Duodenal mucosa (tissue), 2 donors: ENCODE data around the gene ARL15.

Source experiments
- H3K27ac ChIP-seq: one replicate; pipeline ENCODE4 v1.7.0; 2013; ENCODE audit warnings: low read depth, low read length
- H3K27me3 ChIP-seq, 2 donors: one replicate each; pipeline ENCODE4 v1.7.0; 2013; ENCODE audit warnings: low read length in 2 of 2, control low read depth in 1 of 2; ENCODE audit not compliant: insufficient read depth in 2 of 2, control insufficient read depth in 1 of 2
- H3K36me3 ChIP-seq, 2 donors: one replicate each; pipeline ENCODE4 v1.7.0; 2013; ENCODE audit warnings: low read length in 2 of 2, control low read depth in 1 of 2; ENCODE audit not compliant: insufficient read depth in 2 of 2, control insufficient read depth in 1 of 2
- H3K4me1 ChIP-seq, 2 donors: one replicate each; pipeline ENCODE4 v1.7.0; 2013; ENCODE audit warnings: low read length in 2 of 2, control low read depth in 1 of 2; ENCODE audit not compliant: insufficient read depth in 2 of 2, control insufficient read depth in 1 of 2
- H3K4me3 ChIP-seq, 2 donors: one replicate each; pipeline ENCODE4 v1.7.0; 2013; ENCODE audit warnings: low read length in 2 of 2, low read depth in 1 of 2
- H3K9ac ChIP-seq, 2 donors: one replicate each; pipeline ENCODE4 v1.7.0; 2013; ENCODE audit warnings: low read length in 2 of 2, low read depth in 1 of 2
- H3K9me3 ChIP-seq, 2 donors: one replicate each; pipeline ENCODE4 v1.7.0; 2013; ENCODE audit warnings: low read length in 2 of 2, control low read depth in 1 of 2; ENCODE audit not compliant: control insufficient read depth in 1 of 2

The ARL15 gene

GRCh38 chr5:54251981-54252380, 58.4 kb downstream of the ARL15 start:
- H3K27ac ChIP-seq = no peak overlapping the region
- no peaks in the 10 kb centered on the region for H3K9me3 ChIP-seq
- H3K36me3 ChIP-seq = no peaks in the 10 kb centered on the region
- H3K4me1 ChIP-seq = peaks cover 4 to 11% of the 10 kb centered on the region in 2 donors
- H3K4me3 ChIP-seq = no peak overlapping the region
- H3K27me3 ChIP-seq = no peaks in the 10 kb centered on the region
- H3K9ac ChIP-seq = no peak overlapping the region

GRCh38 chr5:54249210-54250028, 61.0 kb downstream of the ARL15 start:
- Histone ChIP-seq H3K36me3 (no peaks in the 10 kb centered on the region), H3K4me3 (no peak overlapping the region), H3K9ac (no peak overlapping the region), H3K9me3 (no peaks in the 10 kb centered on the region), H3K27me3 (no peaks in the 10 kb centered on the region), H3K27ac (no peak overlapping the region), H3K4me1 (peaks cover 4 to 11% of the 10 kb centered on the region in 2 donors)

DNA sequence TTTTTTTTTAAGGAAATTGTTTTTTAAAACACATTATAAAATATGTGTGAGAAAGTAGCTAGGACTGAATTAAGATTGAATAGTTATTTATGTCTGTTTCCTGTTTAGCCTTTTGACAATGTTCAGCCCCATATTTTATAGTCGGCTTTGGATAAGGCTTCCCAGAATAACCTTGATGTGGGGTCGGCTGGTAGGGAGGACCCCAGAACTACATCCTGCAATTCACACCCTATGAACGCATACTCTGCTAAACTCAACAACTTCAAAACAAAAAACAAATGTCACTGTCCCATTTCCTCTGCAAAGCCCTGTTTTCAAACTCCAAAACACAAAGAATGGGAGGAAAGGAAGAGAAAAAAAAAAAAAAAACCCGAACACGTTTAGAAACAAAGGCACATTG, 63.1 kb downstream of the ARL15 start:
- Histone ChIP-seq H3K27ac (no peak overlapping the region), H3K4me1 (peaks cover 4 to 11% of the 10 kb centered on the region in 2 donors), H3K9ac (no peak overlapping the region), H3K9me3 (no peaks in the 10 kb centered on the region), H3K36me3 (no peaks in the 10 kb centered on the region), H3K4me3 (no peak overlapping the region), H3K27me3 (no peaks in the 10 kb centered on the region)

DNA sequence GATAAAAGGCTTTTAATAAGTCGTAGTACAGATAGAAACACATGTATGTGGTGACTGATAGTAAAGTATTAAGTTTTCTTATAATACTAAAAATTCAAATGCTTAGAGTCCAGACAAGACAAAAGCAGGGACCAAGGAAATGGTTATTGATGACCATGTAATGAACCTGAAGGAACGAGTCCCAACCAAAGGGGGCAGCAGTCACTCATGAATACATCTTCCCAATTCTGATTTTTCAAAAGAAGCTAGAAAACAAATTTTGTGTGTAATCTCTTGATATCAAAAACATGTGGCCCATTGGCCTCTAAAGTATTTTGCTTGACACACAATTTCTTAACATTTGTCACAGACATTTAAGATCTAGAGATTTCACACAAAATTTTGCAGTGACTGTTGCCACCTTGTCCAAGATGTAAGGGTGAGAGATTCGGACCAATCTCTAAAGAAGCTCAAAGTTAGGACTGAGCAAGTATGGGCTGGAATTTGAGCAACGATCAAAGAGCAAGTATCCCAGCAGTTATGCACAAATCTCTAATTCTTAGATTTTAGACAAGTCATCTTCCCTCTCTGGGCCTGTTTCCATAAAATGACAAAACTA, 66.8 kb downstream of the ARL15 start:
- Histone ChIP-seq H3K27me3 (no peaks in the 10 kb centered on the region), H3K9me3 (no peaks in the 10 kb centered on the region), H3K27ac (no peak overlapping the region), H3K36me3 (no peaks in the 10 kb centered on the region), H3K4me3 (no peak overlapping the region), H3K9ac (no peak overlapping the region), H3K4me1 (no peaks in the 10 kb centered on the region)

DNA sequence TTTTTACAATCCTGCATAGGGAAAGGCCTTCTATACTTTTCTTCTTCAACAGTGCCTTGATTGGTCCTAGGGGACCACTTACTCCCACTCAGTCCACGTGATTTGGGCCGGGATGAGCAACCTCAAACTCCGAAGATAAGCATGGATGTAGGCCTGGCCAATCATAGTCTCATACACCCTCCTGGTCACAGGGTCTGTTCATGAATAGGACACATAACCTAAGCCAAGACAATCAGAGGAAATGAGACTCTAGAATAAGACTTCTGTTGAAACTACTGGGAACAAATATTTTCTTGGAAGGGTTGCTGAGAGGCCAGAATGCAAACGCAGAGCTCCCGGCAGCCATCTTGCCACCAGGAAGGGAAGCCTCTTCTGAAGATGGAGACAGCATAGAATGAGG, 68.1 kb downstream of the ARL15 start:
- Histone ChIP-seq H3K4me3 (no peak overlapping the region), H3K9ac (no peak overlapping the region), H3K27me3 (no peaks in the 10 kb centered on the region), H3K27ac (no peak overlapping the region), H3K4me1 (no peaks in the 10 kb centered on the region), H3K36me3 (no peaks in the 10 kb centered on the region), H3K9me3 (no peaks in the 10 kb centered on the region)

- Histone ChIP-seq H3K4me1 (peaks cover 0 to under 1% of the 10 kb centered on the region in 2 donors), H3K27me3 (no peaks in the 10 kb centered on the region), H3K36me3 (no peaks in the 10 kb centered on the region), H3K9me3 (no peaks in the 10 kb centered on the region), H3K27ac (no peak overlapping the region), H3K9ac (no peak overlapping the region), H3K4me3 (no peak overlapping the region)
Observed at GRCh38 chr5:54234304-54234933, 76.0 kb downstream of the ARL15 start.

DNA sequence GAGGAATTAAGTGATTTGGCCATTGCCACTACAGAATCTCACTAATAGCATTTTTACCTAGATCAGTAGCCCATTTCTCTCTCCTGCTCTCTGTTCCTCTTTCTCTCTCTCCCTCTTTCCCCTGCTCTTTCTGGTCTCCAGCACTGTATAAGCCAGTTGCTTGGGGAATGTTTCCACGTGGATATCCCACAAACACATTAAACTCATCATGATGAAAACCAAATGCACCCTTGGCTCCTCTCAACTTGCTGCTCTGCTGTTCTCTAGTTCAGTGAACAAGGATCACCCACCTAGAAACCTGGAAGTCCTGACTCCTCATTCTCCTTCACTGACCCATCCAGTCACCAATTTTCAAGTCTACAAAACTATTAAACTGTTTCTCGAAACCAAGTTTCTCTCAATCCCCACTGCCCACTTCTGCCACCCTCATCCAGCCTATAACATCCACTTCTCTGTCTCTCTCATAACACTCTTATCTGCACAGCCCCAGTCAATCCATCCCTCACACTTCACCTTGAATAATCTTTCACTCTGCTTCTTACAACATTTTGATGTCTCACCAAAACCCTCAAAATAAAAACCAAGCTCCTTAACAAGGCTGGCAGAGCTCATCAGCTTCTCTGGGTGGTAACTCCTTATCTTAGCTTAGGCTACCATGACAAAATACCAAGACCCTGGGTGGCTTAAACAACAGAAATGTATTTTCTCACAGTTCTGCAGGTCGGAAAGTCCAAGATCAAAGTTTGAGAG, 79.3 kb downstream of the ARL15 start:
- Histone ChIP-seq H3K27ac (no peak overlapping the region), H3K9me3 (no peaks in the 10 kb centered on the region), H3K36me3 (no peaks in the 10 kb centered on the region), H3K9ac (no peak overlapping the region), H3K4me1 (peaks cover 0 to 6% of the 10 kb centered on the region in 2 donors), H3K4me3 (no peak overlapping the region), H3K27me3 (no peaks in the 10 kb centered on the region)

DNA sequence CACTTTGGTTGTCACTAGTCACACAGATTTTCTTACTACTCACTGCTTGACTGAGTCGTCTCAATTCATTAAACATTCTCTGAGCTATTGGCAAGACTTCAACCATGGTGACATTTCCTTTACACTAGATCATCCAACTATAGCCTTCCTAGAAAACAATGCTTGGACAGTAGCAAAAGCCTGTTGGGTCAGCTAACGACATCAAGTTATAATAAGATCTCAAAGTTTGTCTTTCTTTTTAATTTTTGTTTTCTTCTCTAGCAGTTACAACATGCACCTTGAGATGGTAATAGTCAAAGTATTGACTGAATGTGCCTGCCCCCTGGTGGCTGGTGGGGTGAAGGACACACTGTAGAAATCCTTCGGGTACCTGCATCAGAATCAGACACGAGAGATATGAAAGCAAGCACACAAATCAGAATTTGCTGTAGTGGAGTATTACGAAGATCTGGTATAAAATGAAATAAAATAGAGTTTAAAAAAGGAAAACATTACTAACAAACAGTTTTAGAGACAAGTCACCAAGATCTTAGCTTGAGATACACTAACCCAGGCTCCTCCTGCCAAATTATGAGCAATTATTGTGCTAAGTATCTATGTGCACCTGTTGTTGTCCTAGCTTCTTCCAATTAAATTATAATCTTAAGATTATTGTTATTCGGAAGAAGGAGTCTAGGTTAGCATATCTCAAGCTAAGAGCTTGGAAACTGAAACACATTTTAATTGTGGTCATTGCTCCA, 81.2 kb downstream of the ARL15 start:
- peaks cover 0 to 6% of the 10 kb centered on the region in 2 donors for H3K4me1 ChIP-seq
- no peaks in the 10 kb centered on the region for H3K27me3 ChIP-seq
- no peak overlapping the region for H3K4me3 ChIP-seq
- no peak overlapping the region for H3K9ac ChIP-seq
- no peaks in the 10 kb centered on the region for H3K9me3 ChIP-seq
- no peak overlapping the region for H3K27ac ChIP-seq
- no peaks in the 10 kb centered on the region for H3K36me3 ChIP-seq

- Histone ChIP-seq H3K4me1 (peaks cover 0 to 6% of the 10 kb centered on the region in 2 donors), H3K9me3 (no peaks in the 10 kb centered on the region), H3K27ac (no peak overlapping the region), H3K9ac (no peak overlapping the region), H3K36me3 (no peaks in the 10 kb centered on the region), H3K4me3 (no peak overlapping the region), H3K27me3 (no peaks in the 10 kb centered on the region)
Observed at GRCh38 chr5:54227759-54228158, 82.6 kb downstream of the ARL15 start.
